OCI-LY7 (cell line): ENCODE data around the gene ICAM1.

Experiments used
- EZH2phosphoT487 ChIP-seq: fragments of 200-600 bp; sonication (generic); IDR thresholded peaks from 2 replicates; pipeline ENCODE4 v1.6.1; 2018; ENCODE audit warnings: low read depth, borderline replicate concordance, mild to moderate bottlenecking, mixed run types, antibody characterized with exemption, low read length, moderate library complexity, mixed read lengths
- TF ChIP-seq, protein P1 (sequence below): fragments of 200-600 bp; sonication (generic); conservative IDR thresholded peaks from 2 replicates; pipeline ENCODE4 v1.5.1; 2014; ENCODE audit warnings: mild to moderate bottlenecking, antibody characterized with exemption, low read length, moderate library complexity, mixed read lengths

DNA sequence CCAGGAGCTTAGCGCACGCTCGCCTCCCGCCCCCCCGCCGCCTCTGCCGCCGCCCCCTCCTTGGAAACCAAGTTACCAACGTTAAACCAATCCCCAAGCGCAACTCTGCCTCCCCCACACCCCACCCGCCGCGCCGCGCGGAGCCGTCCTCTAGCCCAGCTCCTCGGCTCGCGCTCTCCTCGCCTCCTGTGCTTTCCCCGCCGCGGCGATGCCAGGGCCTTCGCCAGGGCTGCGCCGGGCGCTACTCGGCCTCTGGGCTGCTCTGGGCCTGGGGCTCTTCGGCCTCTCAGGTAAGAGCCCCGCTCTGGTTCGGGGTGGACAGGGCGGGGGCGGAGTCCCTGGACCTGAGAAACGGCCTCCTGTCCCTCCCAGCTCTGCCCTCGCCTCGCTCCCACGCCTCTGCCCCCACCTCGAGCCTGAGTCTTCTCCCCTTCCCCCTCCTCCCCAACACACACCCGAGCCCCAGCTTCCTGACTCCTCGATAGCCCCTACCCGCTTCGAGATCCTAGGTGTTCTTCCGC is 19.0 kb downstream of the ICAM1 start, which contains the start of gene ICAM5:
- TF ChIP-seq, protein P1, sequence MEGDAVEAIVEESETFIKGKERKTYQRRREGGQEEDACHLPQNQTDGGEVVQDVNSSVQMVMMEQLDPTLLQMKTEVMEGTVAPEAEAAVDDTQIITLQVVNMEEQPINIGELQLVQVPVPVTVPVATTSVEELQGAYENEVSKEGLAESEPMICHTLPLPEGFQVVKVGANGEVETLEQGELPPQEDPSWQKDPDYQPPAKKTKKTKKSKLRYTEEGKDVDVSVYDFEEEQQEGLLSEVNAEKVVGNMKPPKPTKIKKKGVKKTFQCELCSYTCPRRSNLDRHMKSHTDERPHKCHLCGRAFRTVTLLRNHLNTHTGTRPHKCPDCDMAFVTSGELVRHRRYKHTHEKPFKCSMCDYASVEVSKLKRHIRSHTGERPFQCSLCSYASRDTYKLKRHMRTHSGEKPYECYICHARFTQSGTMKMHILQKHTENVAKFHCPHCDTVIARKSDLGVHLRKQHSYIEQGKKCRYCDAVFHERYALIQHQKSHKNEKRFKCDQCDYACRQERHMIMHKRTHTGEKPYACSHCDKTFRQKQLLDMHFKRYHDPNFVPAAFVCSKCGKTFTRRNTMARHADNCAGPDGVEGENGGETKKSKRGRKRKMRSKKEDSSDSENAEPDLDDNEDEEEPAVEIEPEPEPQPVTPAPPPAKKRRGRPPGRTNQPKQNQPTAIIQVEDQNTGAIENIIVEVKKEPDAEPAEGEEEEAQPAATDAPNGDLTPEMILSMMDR: no peak
- TF ChIP-seq EZH2phosphoT487: no peak
